ENCODE data around the gene GPR183.

GPR183 gene, protein sequence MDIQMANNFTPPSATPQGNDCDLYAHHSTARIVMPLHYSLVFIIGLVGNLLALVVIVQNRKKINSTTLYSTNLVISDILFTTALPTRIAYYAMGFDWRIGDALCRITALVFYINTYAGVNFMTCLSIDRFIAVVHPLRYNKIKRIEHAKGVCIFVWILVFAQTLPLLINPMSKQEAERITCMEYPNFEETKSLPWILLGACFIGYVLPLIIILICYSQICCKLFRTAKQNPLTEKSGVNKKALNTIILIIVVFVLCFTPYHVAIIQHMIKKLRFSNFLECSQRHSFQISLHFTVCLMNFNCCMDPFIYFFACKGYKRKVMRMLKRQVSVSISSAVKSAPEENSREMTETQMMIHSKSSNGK

DNA sequence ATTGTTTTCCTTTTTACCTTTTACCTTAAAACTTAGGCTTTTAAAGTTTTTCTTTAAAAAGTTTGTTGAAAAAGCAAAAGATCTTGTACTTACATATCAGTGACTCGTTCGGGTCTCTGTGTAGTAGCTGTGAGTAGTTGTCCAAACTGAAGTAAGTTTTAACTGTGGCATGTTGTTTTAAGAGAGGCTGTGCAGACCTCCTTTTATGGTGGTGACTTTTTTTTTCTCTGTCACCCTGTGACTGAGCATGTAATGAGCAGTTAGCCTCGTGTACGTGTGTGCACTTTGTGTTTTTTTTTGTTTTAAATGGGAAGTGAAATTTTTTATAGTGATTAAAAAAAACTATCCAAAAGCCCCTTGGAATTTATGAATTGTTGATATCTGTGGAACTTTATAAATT is at the start of gene GPR183:
TSS of gene GPR183 (minus strand) at position 153 of the 400 bp plus-strand sequence. CDS start 11,254 bp downstream, outside the sequence.
- DNase-seq (ENCODE audit: low spot score) = peak; percentile 84

GRCh38 chr13:99356262-99357091 is 49.3 kb upstream of the GPR183 start:
- DNase-seq (ENCODE audit: low spot score) = peak; percentile 90

DNA sequence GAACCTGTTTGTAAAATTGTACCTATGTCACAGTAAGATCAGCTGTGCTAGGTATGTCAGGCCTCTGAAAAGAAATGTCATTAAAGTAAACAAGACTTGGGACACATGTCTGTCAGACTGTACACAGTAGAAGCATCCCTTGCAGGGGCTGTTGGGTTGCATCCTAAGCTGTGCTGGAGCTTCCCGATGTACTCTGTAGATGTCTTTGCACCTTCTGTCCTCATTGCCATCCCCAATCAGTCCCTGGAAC is 48.7 kb upstream of the GPR183 start:
- DNase-seq (ENCODE audit: low spot score) = no peak

GRCh38 chr13:99355267-99356011 is 48.2 kb upstream of the GPR183 start:
- no peak for DNase-seq (ENCODE audit: low spot score)

DNA sequence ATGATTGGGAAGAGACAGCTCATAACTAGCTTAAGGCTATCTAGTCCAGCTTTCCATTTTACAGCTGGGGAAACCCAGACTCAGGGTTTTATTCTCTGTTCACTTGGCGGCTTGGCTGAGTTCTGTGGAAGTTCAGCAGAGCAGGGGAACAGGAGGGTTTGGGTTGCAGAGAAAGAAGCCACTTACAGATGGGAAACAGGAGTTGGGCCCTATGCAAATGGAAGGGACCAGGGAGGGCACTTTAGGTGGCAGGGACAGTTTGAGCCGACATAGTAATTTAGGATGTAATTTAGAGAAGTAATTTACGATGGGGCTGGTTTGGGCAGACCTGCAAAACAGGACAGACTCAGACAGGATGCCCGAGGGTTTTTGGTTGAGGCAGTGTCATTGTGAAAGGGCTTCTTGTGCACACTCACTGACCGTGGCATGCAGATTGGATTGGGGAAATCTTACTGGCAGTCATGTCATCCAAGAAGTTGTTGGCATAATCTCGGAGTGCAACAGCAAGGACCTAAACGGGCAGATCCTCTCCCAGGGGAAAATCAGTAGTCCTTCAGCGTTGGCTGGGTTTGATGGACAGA is 47.3 kb upstream of the GPR183 start:
- DNase-seq (ENCODE audit: low spot score) = no peak

DNA sequence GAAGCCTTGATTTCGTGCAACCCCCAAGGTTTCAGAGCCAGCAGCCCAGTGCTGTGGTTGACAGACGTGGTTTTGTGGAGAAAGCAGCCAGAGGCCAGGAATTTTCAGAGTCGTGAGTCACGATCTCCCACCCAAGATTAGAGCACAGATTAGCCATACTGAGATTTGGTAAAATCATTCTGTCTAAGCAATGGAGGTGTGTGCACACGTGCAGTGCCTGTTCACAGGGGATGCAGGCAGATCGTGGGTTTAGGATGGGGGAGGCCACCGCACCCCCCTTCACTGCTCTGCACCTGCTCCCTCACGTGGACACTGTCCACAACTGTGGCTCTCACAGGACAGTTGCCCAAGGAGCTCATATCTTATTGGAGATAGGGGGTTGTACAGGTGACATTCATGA is 46.6 kb upstream of the GPR183 start:
- no peak for DNase-seq (ENCODE audit: low spot score)

- DNase-seq (ENCODE audit: low spot score) = no peak
These were observed 46.0 kb upstream of the GPR183 start for GRCh38 chr13:99353246-99353600.

GRCh38 chr13:99352351-99353245 is 45.4 kb upstream of the GPR183 start:
- peak; percentile 50 for DNase-seq (ENCODE audit: low spot score)

DNA sequence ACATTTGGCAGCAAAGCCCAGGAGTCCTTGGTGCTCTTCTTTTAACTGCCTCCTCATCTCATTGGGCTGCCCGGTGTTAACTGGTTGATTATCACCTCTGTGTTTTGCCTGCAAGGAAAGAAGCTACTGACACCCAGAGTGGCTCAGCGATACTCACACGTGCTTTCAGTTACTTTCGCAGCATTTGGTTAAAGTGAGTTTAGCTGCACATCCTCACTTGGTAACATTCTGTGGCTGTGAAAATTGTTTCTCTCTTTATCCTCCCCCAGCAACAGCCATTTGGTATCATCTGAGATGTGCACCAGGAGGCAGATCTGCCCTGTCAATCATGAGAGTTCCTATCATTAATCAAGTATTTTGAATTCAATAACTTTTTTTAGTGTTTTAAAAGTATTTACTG is 44.6 kb upstream of the GPR183 start:
- peak; percentile 77 for DNase-seq (ENCODE audit: low spot score)

DNA sequence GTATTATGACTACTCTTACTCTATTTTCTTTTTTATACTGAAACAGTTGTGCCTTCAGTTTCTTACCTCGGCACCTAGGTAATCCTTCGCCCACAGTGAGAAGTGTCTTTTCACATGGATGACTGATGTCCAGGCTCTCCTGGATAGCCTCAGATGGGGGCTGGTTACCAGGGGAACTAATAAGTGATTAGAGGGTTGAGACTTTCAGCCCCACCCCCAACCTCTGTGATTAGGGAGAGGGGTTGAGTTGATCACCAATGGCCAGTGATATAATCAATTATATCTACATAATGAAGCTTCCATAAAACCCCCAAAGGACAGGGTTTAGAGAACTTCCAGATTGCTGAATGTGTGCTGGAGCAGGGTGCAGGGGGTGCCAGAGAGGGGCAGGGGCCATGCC is 43.0 kb upstream of the GPR183 start:
- DNase-seq (ENCODE audit: low spot score) = no peak

DNA sequence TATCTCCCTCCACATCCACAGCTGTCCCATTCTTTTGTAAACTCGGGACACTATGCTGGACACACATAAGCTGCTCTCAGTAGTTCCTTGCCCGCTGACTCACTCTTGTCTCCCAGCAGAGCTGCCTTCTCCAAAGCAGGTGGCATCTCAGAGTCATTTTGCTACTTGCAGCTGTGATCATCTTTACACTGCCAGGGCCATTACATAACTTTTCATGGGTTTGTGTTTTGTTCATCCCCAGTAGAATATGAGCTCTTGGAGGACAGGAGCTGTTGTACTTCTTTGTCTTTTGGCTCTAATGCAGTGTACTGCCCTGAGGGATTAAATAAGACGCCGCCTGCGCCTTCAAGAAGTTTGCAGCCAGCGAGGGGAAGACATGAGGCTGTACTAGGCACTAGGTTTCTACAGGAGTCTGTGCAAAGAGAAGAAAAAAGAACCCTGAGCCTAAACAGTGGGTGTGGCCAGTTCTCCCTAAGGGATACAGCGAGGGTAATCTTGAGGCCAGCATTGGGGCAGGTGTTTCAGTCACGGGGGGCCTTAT is 40.8 kb upstream of the GPR183 start:
- no peak for DNase-seq (ENCODE audit: low spot score)

DNA sequence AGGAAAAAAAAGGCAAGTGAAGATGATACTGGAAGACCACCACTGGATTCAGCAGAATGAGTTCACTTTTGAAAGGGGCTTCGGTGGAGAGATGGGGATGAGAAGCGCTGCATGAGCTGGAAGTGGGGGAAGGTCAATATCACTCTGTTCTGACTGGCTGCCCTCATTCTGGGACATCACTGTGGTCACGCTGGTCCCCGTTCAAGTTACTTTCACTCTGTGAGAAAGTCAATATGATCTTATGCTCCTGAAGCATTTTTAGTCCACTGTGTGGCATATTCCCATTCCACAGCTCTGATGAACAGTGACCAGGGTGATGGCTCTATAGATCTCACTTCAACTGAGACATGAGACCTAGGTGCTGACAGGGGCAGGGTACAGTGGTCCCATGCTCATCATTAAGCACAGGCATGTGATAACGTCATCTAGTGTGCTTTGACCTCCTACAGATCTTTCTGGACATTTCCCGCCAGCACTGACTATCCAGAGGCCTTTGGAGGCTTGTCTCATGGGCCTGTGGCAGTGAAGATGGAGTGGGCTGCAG is 40.2 kb upstream of the GPR183 start:
- DNase-seq (ENCODE audit: low spot score) = no peak

DNA sequence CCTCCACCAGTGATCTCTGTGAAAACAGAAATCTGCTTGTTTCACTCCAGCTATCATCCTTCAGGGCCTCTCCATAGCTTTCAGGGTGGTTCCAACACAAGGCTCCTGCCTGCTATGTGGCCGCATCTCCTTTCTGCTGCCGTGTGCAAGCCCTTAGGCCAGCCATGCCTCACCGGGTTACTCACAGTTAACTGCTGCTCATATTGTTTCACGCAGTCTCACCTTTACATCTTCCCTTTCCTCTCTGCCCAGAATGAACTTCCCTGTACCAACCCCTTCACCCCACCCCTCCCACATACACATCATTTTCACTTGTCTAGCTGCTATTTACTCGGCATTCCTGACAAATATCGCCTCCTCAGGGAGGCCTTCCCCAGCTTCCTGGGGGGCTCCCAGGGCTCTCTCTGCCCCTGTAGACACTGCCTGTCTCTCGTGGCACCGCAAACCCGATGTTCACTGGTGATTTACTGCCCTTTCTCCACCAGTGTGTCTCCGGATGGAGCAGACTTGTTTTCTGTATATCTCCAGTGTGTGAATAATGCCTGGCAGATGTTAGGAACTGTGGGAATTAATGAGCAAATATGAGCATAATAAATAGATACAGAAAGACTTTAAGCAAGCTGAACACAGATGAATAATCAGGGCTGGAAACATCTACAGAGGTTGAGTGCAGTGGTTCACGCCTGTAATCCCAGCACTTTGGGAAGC is 39.3 kb upstream of the GPR183 start:
- no peak for DNase-seq (ENCODE audit: low spot score)

GRCh38 chr13:99345345-99345744 is 38.1 kb upstream of the GPR183 start:
- DNase-seq (ENCODE audit: low spot score) = no peak

DNA sequence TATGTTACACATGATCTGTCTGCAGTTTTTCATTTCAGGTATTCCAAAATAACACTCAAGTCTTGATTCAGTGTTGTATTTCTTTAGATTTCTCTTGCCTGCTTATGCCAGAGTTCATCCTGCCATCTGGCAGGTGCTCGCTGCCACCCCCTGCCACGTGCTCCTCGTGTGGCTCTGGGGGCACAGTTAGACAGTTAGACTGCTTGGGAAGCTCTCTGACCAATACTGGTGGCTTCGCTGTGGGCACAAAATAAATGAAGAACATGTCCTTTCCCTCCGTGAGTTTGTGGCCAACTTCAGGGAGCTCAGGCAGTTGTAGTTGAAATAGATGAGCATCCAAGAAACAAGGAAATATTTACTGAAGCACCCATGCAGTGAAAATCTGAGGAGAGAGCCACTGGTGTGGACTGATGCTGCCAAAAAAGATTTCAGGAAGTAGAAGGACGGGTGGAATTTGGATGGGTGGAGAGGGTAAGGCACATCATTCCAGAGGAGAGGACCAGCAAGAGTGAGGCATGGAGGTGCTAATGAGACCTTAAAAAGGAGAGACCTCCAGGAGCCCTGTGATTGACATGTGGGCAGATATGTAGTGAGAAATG is 37.5 kb upstream of the GPR183 start:
- no peak for DNase-seq (ENCODE audit: low spot score)

DNA sequence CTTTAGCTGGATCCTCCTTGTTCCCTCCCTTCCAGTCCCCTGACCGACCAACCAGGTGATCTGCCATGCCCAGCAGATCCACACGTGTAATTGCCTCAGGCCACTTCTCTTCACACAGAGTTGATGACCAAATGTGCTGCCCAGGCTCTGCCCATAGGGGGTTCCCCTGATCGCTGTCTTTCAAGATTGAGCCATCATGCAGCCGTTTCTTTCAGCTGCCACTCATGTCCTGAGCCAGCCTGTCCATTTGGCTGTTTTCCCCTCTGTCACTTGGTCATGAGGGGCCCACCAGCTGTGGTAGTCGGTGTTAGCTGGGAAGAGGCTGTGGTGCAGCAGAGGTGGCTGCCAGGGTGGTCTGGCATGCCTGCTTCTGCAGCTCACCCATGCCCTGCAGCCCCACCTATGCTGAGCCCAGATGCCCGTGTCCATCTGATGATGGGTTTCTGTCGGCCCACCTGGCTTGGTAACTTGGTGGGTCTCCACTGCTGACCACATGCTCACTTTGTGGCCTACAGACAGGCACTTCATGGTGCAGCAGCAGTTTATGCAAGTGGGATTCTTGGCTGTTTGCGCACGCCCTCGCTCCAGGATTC is 35.6 kb upstream of the GPR183 start:
- no peak for DNase-seq (ENCODE audit: low spot score)

GRCh38 chr13:99341969-99342722 is 34.9 kb upstream of the GPR183 start:
- DNase-seq (ENCODE audit: low spot score) = no peak

DNA sequence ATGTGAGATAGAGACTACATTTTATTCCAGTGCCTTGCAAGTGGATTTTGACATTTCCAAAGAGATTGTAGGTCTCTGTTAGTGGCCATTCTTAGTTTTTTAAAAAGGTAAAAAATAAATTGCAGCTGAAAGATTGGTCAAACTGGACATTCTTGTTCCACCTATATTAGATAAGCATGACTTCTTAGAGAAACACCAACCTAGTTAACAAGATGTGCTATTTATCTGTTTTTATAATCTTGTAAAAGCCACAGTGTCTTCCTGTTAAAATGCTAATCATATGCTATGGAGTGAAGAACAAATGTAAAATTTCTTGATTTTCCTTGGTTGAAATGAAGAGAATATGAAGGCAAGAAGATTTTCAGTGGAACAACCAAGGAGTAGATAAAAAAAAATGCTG is 33.4 kb upstream of the GPR183 start:
- DNase-seq (ENCODE audit: low spot score) = no peak

Data from CD4-positive, alpha-beta T cell treated with Interleukin-15 for 4 hours (primary cell).